GM18907 (cell line): ENCODE data around the gene DECR2.

Source experiments
- ATAC-seq: cut with Tn5 transposase; IDR thresholded peaks from one replicate; pipeline ENCODE4 v1.9.1; 2021; ENCODE audit warnings: mild to moderate bottlenecking, moderate library complexity; ENCODE audit not compliant: unreplicated experiment

DECR2 gene

GRCh38 chr16:364595-365491, 36.8 kb upstream of the DECR2 start:
- no peak for ATAC-seq

- no peak for ATAC-seq
Measured at GRCh38 chr16:366476-366875, 35.2 kb upstream of the DECR2 start.

GRCh38 chr16:367333-367903, 34.3 kb upstream of the DECR2 start:
- no peak for ATAC-seq

GRCh38 chr16:368388-369158, 33.1 kb upstream of the DECR2 start:
- ATAC-seq: no peak

- ATAC-seq: no peak
Measured at GRCh38 chr16:369275-369865, 32.3 kb upstream of the DECR2 start.

- ATAC-seq: no peak
Measured at GRCh38 chr16:369866-370436, 31.7 kb upstream of the DECR2 start.

GRCh38 chr16:370443-370842, 31.2 kb upstream of the DECR2 start, which contains the start of gene MRPL28:
Gene MRPL28 (minus strand): TSS chr16:370538. CDS start chr16:370218, 320 bp downstream.
- ATAC-seq: peak; percentile 65

GRCh38 chr16:370979-371514, 30.6 kb upstream of the DECR2 start:
- no peak for ATAC-seq

- no peak for ATAC-seq
Measured at GRCh38 chr16:371515-372301, 30.0 kb upstream of the DECR2 start.

GRCh38 chr16:372302-372983, 29.2 kb upstream of the DECR2 start:
- ATAC-seq: no peak

GRCh38 chr16:373020-373598, 28.6 kb upstream of the DECR2 start:
- ATAC-seq: no peak

- no peak for ATAC-seq
Measured at GRCh38 chr16:373848-374615, 27.7 kb upstream of the DECR2 start.

- no peak for ATAC-seq
Measured at GRCh38 chr16:374616-374926, 27.1 kb upstream of the DECR2 start.

GRCh38 chr16:375212-375611, 26.5 kb upstream of the DECR2 start:
- ATAC-seq: no peak

- no peak for ATAC-seq
Measured at GRCh38 chr16:375927-376816, 25.5 kb upstream of the DECR2 start.

- no peak for ATAC-seq
Measured at GRCh38 chr16:376817-377418, 24.8 kb upstream of the DECR2 start.

- no peak for ATAC-seq
Measured at GRCh38 chr16:377419-377951, 24.2 kb upstream of the DECR2 start.
